H1 (cell line): ENCODE data around the gene IQCK. TPM values are rescaled to one million over a fixed set of nuclear protein-coding genes. Genes with fewer than 3 reads are reported as not detected.

Experiments
- ASH2L ChIP-seq: fragments of 200-600, 300-600 bp; sonication (generic); IDR thresholded peaks from one replicate; pipeline ENCODE4 v1.7.1; 2017; ENCODE audit warnings: low read length
- ATF2 ChIP-seq: IDR thresholded peaks from 2 replicates; pipeline ENCODE4 v1.6.1; 2012; ENCODE audit warnings: low read length, inconsistent platforms
- BCL11A ChIP-seq, 2 experiments: IDR thresholded peaks; one replicate each; pipeline ENCODE4 v1.6.1; 2011; ENCODE audit warnings: low read depth in 2 of 2, low read length in 2 of 2, mild to moderate bottlenecking in 2 of 2
- CBX8 ChIP-seq: fragments of 300-800, 300-1000 bp; sonication (generic); IDR thresholded peaks from 2 replicates; pipeline ENCODE4 v1.7.1; 2016; ENCODE audit warnings: low read depth, low read length, borderline replicate concordance
- CTBP2 ChIP-seq: IDR thresholded peaks from 2 replicates; pipeline ENCODE4 v1.7.0; 2011; ENCODE audit warnings: borderline replicate concordance, mild to moderate bottlenecking, moderate library complexity, mixed read lengths, low read length; ENCODE audit not compliant: insufficient read depth, insufficient read length
- CTCF ChIP-seq, 3 experiments: IDR thresholded peaks; 1 replicate in 2 of 3; 2 replicates in 1 of 3; pipeline versions ENCODE4 v1.5.1 to v1.6.1; 2011; ENCODE audit warnings: low read length in 3 of 3, mild to moderate bottlenecking in 3 of 3, inconsistent platforms in 2 of 3, low read depth in 1 of 3, moderate library complexity in 1 of 3; ENCODE audit not compliant: insufficient read depth in 1 of 3; ENCODE audit errors: control extremely low read depth in 1 of 3
- EGR1 ChIP-seq: IDR thresholded peaks from 2 replicates; pipeline ENCODE4 v1.6.1; 2011; ENCODE audit warnings: low read depth, low read length, borderline replicate concordance
- FOSL1 ChIP-seq: IDR thresholded peaks from 2 replicates; pipeline ENCODE4 v1.6.1; 2011; ENCODE audit warnings: mild to moderate bottlenecking, low read depth, low read length, moderate library complexity; ENCODE audit not compliant: insufficient read depth
- HDAC2 ChIP-seq, 2 experiments: fragments of 300-600 bp in 1 of 2; sonication (generic) in 1 of 2; IDR thresholded peaks; 2 replicates each; pipeline ENCODE4 v1.6.1; 2011 to 2012; ENCODE audit warnings: low read depth in 2 of 2, low read length in 2 of 2, mild to moderate bottlenecking in 2 of 2, moderate library complexity in 2 of 2, borderline replicate concordance in 1 of 2, inconsistent platforms in 1 of 2
- HDAC6 ChIP-seq: IDR thresholded peaks from one replicate; pipeline ENCODE4 v1.7.1; 2012; ENCODE audit warnings: low read depth, mild to moderate bottlenecking, inconsistent platforms, low read length, moderate library complexity
- POLR2AphosphoS5 ChIP-seq: IDR thresholded peaks from 2 replicates; pipeline ENCODE4 v1.6.1; 2011; ENCODE audit warnings: low read depth, low read length
- SIN3A ChIP-seq, 2 experiments: IDR thresholded peaks in 1 of 2; conservative IDR thresholded peaks in 1 of 2; 2 replicates each; pipeline ENCODE4 v1.6.1; 2011 to 2012; ENCODE audit warnings: low read length in 2 of 2, improper control_type of control experiment in 1 of 2, low read depth in 1 of 2, mild to moderate bottlenecking in 1 of 2
- SIRT6 ChIP-seq: IDR thresholded peaks from one replicate; pipeline ENCODE4 v1.7.1; 2012; ENCODE audit warnings: low read length, inconsistent platforms
- SRF ChIP-seq: IDR thresholded peaks from 2 replicates; pipeline ENCODE4 v1.6.1; 2011; ENCODE audit warnings: mild to moderate bottlenecking, low read depth, low read length, moderate library complexity
- TAF7 ChIP-seq: optimal IDR thresholded peaks from 2 replicates; pipeline ENCODE3; 2011; ENCODE audit warnings: low read depth, mild to moderate bottlenecking, inconsistent platforms, low read length, moderate library complexity, borderline replicate concordance
- TBP ChIP-seq: IDR thresholded peaks from 2 replicates; pipeline ENCODE4 v1.6.1; 2011; ENCODE audit warnings: low read depth, low read length, improper control_type of control experiment
- USF2 ChIP-seq: IDR thresholded peaks from 2 replicates; pipeline ENCODE4 v1.6.1; 2011; ENCODE audit warnings: low read length, improper control_type of control experiment
- polyA plus RNA-seq, 7 experiments: library from polyadenylated mRNA; depleted of rRNA in 3 of 7; stranded (reverse) in 5 of 7; unstranded in 2 of 7; fragments of >200 nt in 5 of 7; fragments of 200-250 nt in 2 of 7; gene quantifications; 1 replicate in 5 of 7; 2 replicates in 1 of 7; 4 replicates in 1 of 7; pipeline versions ENCODE4 v1.2.1 to v1.2.3, GENCODE V29; 2011 to 2013; ENCODE audit warnings: missing spikeins in 2 of 7, mixed read lengths in 2 of 7
- total RNA-seq: library from RNA; stranded (reverse); fragmentation: NEBNext Ultra II Directional; extraction: Animal tissue kit (Norgen Biotek cat#: 25700); gene quantifications from 2 replicates; pipeline ENCODE4 v1.2.1, GENCODE V29; 2021

The IQCK gene
- total and polyA plus RNA-seq, 2 of the 8 experiments (the other 6 are each of a cell fraction or from before 2014, with no cell fraction given) = 6.2 to 9.3 TPM

- TF ChIP-seq CTCF (IDR thresholded peaks at IDR 0.05; ENCODE audit: control extremely low read depth in 1 of 3, insufficient read depth in 1 of 3, low read depth in 1 of 3, low read length in 3 of 3) = no peak
- peak; percentile 7 for TF ChIP-seq TAF7
- no peak for TF ChIP-seq USF2
- no peak for TF ChIP-seq CTBP2
- TF ChIP-seq POLR2AphosphoS5 = peak; percentile 82; the same call in 1 of the 2 replicates
- no peak for TF ChIP-seq SRF
- TF ChIP-seq SIRT6 = no peak
- TF ChIP-seq BCL11A (IDR thresholded peaks at IDR 0.05; ENCODE audit: low read depth in 2 of 2, low read length in 2 of 2) = no peak
- no peak for TF ChIP-seq CBX8
- no peak for TF ChIP-seq ATF2
- TF ChIP-seq FOSL1 = no peak
- peak; percentile 45 to 98; a peak in 2 of 4 replicates for TF ChIP-seq HDAC2 (IDR thresholded peaks at IDR 0.05; ENCODE audit: borderline replicate concordance in 1 of 2, low read depth in 2 of 2, low read length in 2 of 2)
- peak; percentile 72 for TF ChIP-seq ASH2L
- peak; percentile 35; the same call in 1 of the 2 replicates for TF ChIP-seq TBP
- no peak for TF ChIP-seq EGR1
- peak; percentile 77 to 98; a peak in 3 of 4 replicates for TF ChIP-seq SIN3A (conservative IDR thresholded peaks at IDR 0.05 in 1 of 2, IDR thresholded peaks at IDR 0.05 in 1 of 2; ENCODE audit: low read depth in 1 of 2, low read length in 2 of 2)
- TF ChIP-seq HDAC6 = no peak
These were observed at the start of gene IQCK, which contains the start of gene KNOP1 (continued) for GRCh38 chr16:19717741-19718623.
